Transverse colon (tissue), 4 donors: ENCODE measurements around the gene DNAJB8. TPM values are rescaled to one million over a fixed set of nuclear protein-coding genes. Genes with fewer than 3 reads are reported as not detected.

Experiments
- DNase-seq: peaks from one replicate; pipeline ENCODE4 v3.0.0-alpha.2; 2019
- H3K27ac ChIP-seq, 4 donors: fragments of 200-600 bp; sonication (generic); 2 replicates each; pipeline ENCODE4 v1.5.1; 2016 to 2018; ENCODE audit warnings: inconsistent platforms in 4 of 4
- H3K27me3 ChIP-seq: fragments of 200-600 bp; sonication (generic); 2 replicates; pipeline ENCODE4 v1.5.1; 2017; ENCODE audit warnings: inconsistent platforms
- H3K36me3 ChIP-seq, 4 donors: fragments of 200-600 bp; sonication (generic); 2 replicates each; pipeline ENCODE4 v1.5.1; 2017 to 2019; ENCODE audit warnings: inconsistent platforms in 4 of 4
- H3K4me1 ChIP-seq, 4 donors: fragments of 200-600 bp; sonication (generic); 2 replicates each; pipeline ENCODE4 v1.5.1; 2017 to 2020; ENCODE audit warnings: inconsistent platforms in 4 of 4
- H3K4me3 ChIP-seq, 4 donors: fragments of 200-600 bp; sonication (generic); 1 replicate in 1 of 4; 2 replicates in 3 of 4; pipeline versions ENCODE4 v1.5.1 to v1.6.1; 2017 to 2019; ENCODE audit warnings: inconsistent platforms in 4 of 4
- H3K9me3 ChIP-seq, 2 donors: fragments of 200-600 bp; sonication (generic); 2 replicates each; pipeline ENCODE4 v1.5.1; 2017 to 2019; ENCODE audit warnings: inconsistent platforms in 2 of 2
- EP300 ChIP-seq: sonication (generic); formaldehyde crosslinking; IDR thresholded peaks from one replicate; pipeline ENCODE4 v1.6.1; 2017; ENCODE audit warnings: antibody characterized with exemption, low read depth
- POLR2A ChIP-seq: fragments of 450-650 bp; IDR thresholded peaks from one replicate; pipeline ENCODE4 v1.6.1; 2016; ENCODE audit warnings: antibody characterized with exemption, mild to moderate bottlenecking, moderate library complexity
- POLR2AphosphoS5 ChIP-seq, 3 donors: sonication (generic); formaldehyde crosslinking; IDR thresholded peaks; one replicate each; pipeline ENCODE4 v1.6.1; 2016; ENCODE audit warnings: antibody characterized with exemption in 3 of 3
- WGBS, 2 donors: methylation state at CpG; one replicate each; pipeline ENCODE4 v1.1.5; 2018; ENCODE audit warnings: low coverage in 1 of 2; 5-methylcytosine and 5-hydroxymethylcytosine counted together
- in situ Hi-C, 4 donors: fragments of 200-750 bp; cut with MboI; loops; one replicate each; pipeline versions ENCODE4 v1.15.0 to v1.15.1; 2017; ENCODE audit warnings: low sequenced_read_pairs in 3 of 4, low pct_ligation_motif_present in 1 of 4, low pct_unique_long_range_greater_than_20kb in 1 of 4
- intact Hi-C: fragments of 100-400 bp; cut with DNase I; formaldehyde crosslinking; loops from one replicate; pipeline ENCODE4 v1.15.1; 2023; ENCODE audit warnings: low total_unique reads
- total RNA-seq, 4 donors: library from RNA; depleted of rRNA; stranded (reverse); fragments of >200 nt; gene quantifications; one replicate each; pipeline ENCODE4 v1.1.0, GENCODE V29; 2016
- TF ChIP-seq, protein P1 (sequence below), 5 experiments: fragments of 200-600 bp in 3 of 5; fragments of 450-650 bp in 2 of 5; sonication (generic) in 3 of 5; IDR thresholded peaks; 1 replicate in 2 of 5; 2 replicates in 3 of 5; pipeline ENCODE4 v1.5.1; 2016 to 2017; ENCODE audit warnings: antibody characterized with exemption in 5 of 5, inconsistent platforms in 3 of 5, mild to moderate bottlenecking in 2 of 5, moderate library complexity in 1 of 5

DNAJB8 gene
- total RNA-seq, 4 donors from 2014 or later, result not detected

DNA sequence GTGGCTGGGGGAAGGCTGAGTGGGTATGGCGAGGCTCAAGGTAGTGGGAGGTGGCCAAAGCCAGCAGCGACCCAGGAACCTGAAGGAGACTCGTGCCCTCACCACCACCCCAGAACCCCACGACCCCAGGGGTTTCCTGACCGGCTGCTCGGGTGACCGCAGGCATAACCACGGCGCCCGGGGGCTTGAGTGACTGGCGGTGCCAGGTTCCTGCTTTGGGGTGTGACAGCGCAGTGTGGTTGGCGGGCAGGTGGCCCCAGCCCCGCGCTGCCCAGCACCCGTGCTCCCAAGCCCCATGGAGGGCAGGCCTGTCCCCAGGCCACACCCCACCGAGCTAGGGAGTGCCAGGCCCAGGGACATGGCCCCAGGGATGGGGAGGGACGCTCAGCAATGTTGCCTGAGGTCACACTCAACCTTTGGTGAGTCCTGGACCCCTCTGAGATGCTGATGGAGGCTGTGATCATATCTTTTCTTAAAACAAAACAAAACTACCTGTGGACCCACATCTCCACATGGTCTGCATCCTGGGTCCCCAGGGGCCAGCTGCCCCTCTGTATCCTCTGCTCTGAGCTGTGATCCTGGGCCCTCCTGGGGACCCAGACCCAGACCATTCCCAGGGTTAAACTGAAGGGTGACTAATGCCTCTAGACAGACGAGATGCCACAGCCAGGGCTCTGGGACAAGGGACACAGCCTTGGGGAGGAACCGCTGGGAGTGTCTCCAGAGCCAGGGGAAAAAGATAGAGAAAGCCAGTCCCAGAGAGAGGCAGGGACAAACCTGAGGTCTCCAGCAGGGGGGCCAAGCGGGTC, 13.0 kb downstream of the DNAJB8 start:
- Histone ChIP-seq H3K27ac (no peak overlapping the region), H3K27me3 (peaks cover 21% of the 10 kb centered on the region), H3K36me3 (no peaks in the 10 kb centered on the region), H3K9me3 (no peaks in the 10 kb centered on the region), H3K4me1 (no peaks in the 10 kb centered on the region), H3K4me3 (no peak overlapping the region)
- TF ChIP-seq POLR2A, result no peak
- no peak for TF ChIP-seq EP300
- TF ChIP-seq, protein P1, sequence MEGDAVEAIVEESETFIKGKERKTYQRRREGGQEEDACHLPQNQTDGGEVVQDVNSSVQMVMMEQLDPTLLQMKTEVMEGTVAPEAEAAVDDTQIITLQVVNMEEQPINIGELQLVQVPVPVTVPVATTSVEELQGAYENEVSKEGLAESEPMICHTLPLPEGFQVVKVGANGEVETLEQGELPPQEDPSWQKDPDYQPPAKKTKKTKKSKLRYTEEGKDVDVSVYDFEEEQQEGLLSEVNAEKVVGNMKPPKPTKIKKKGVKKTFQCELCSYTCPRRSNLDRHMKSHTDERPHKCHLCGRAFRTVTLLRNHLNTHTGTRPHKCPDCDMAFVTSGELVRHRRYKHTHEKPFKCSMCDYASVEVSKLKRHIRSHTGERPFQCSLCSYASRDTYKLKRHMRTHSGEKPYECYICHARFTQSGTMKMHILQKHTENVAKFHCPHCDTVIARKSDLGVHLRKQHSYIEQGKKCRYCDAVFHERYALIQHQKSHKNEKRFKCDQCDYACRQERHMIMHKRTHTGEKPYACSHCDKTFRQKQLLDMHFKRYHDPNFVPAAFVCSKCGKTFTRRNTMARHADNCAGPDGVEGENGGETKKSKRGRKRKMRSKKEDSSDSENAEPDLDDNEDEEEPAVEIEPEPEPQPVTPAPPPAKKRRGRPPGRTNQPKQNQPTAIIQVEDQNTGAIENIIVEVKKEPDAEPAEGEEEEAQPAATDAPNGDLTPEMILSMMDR (IDR thresholded peaks at IDR 0.05), result no peak
- no peak for TF ChIP-seq POLR2AphosphoS5 (IDR thresholded peaks at IDR 0.05)
- in situ Hi-C loops, result no loop called here
- WGBS, 2 donors, result 76% methylated on average over 20 of the region's 21 CpGs; no CpG with 5 or more reads in 1 of the 2 donors
- no peak for DNase-seq
- intact Hi-C loops, result no loop called here

DNA sequence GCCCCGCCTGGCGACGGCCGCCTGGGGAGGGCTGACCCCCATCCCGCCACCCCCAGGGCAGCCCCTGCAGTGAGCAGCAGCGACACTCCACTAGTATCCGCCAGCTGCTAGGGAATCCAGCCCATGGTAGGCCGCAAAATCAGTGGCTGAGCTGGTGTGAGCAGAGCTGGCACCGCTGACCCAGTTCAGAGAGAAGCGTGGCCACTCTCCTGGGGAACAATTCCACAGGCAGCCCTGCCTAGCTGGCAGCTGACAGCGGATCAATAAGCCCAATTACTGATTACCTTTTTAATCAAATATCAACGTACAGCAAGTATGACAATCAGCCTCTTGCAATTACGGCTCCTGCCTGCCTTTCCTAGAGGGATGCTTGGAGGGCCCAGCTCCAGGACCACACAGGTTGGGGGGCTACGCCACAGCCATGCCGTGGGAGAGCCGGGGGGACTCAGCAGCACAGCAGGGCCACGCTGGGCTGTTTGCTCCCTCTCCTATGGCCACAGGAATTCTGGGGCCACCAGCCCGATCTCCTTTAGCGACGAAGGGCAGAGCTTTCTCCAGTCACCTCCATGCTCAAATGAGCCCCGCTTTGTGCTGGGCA, 13.9 kb downstream of the DNAJB8 start:
- Histone ChIP-seq H3K9me3 (no peaks in the 10 kb centered on the region), H3K4me3 (no peak overlapping the region), H3K27me3 (peaks cover 21% of the 10 kb centered on the region), H3K27ac (no peak overlapping the region), H3K36me3 (no peaks in the 10 kb centered on the region), H3K4me1 (no peaks in the 10 kb centered on the region)
- in situ Hi-C loops, result no loop called here
- WGBS, 2 donors, result 84 to 87% methylated on average over 3 to 21 of the region's 21 CpGs
- intact Hi-C loops, result no loop called here
- DNase-seq, result no peak
- TF ChIP-seq, protein P1 (IDR thresholded peaks at IDR 0.05), result no peak
- no peak for TF ChIP-seq EP300
- TF ChIP-seq POLR2AphosphoS5 (IDR thresholded peaks at IDR 0.05), result no peak
- TF ChIP-seq POLR2A, result no peak

DNA sequence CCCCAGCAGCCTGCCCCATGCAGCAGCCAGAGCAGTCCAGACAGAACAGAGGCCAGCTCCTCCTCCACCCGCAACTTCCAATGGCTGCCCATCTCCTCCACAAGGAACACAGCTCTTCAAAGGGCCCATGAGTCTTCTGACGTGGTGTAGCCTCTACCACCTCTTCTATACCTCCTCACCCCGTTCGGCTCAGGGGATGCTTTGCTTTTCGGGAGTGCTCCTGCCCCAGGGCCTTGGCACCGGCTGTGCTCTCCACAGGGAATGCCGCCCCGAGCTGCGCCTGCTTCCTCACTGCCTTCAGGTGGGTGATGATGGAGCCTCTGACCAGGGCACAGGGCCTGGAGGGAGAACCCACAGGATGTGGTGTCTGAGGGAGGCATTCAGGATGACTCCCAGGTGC, 14.6 kb downstream of the DNAJB8 start:
- peaks cover 21% of the 10 kb centered on the region for H3K27me3 ChIP-seq

DNA sequence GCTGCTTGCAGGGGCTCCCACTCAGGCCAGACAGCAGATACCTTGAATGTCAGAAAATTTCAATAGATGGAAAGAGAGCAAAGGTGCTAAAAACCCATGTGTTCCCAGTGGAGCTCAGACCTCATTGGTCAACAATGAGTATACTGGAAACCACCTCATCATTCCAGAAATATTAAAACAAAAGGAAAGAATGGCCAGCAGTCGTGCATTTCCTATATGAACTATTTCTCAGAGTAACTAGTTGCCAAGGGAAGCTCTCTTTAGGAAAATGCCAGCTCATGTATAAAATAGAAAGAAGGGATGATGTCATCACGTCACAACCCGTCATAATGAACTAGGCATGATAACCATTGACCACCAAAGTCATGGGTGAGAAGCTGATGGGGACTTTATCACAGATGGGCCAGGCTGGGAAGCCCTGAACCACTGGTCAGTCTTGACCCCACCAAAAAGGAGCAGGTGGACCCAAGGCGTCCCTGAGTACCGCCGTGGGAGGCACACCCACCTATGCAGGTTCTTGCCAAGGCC, 17.5 kb downstream of the DNAJB8 start:
- intact Hi-C loops (no loop called here), in situ Hi-C loops (no loop called here)
- 75 to 79% methylated on average over 3 to 6 of the region's 6 CpGs for WGBS, 2 donors
- Histone ChIP-seq H3K27ac (no peak overlapping the region), H3K4me1 (no peaks in the 10 kb centered on the region), H3K4me3 (no peak overlapping the region), H3K27me3 (no peaks in the 10 kb centered on the region), H3K36me3 (no peaks in the 10 kb centered on the region), H3K9me3 (no peaks in the 10 kb centered on the region)
- no peak for DNase-seq
- TF ChIP-seq, protein P1 (IDR thresholded peaks at IDR 0.05), result no peak
- TF ChIP-seq POLR2AphosphoS5 (IDR thresholded peaks at IDR 0.05), result no peak

More for the DNA sequence above, 14.6 kb downstream of the DNAJB8 start:
- Histone ChIP-seq H3K4me1 (no peaks in the 10 kb centered on the region), H3K27ac (no peak overlapping the region), H3K9me3 (no peaks in the 10 kb centered on the region), H3K4me3 (no peak overlapping the region), H3K36me3 (no peaks in the 10 kb centered on the region)
- 85% methylated on average over 9 of the region's 9 CpGs; no CpG with 5 or more reads in 1 of the 2 donors for WGBS, 2 donors
- no peak for TF ChIP-seq POLR2AphosphoS5 (IDR thresholded peaks at IDR 0.05)
- TF ChIP-seq, protein P1 (IDR thresholded peaks at IDR 0.05), result no peak
- TF ChIP-seq POLR2A, result no peak
- TF ChIP-seq EP300, result no peak
- DNase-seq, result no peak
- in situ Hi-C loops, result no loop called here
- intact Hi-C loops, result no loop called here
